Erythroblast (primary cell): Measurements from ENCODE around the gene BRD7.

Experiments
- GATA1 ChIP-seq: IDR thresholded peaks from 2 replicates; pipeline ENCODE4 v1.6.1; 2011; ENCODE audit warnings: low read depth, mild to moderate bottlenecking, control low read depth, low read length, moderate library complexity
- POLR2A ChIP-seq: IDR thresholded peaks from 2 replicates; pipeline ENCODE4 v1.6.1; 2011; ENCODE audit warnings: mild to moderate bottlenecking, low read length

GRCh38 chr16:50326264-50326663, 42.5 kb downstream of the BRD7 start:
- no peak for TF ChIP-seq POLR2A
- no peak for TF ChIP-seq GATA1
